Tibial nerve (tissue), 4 donors: ENCODE results near the gene ZFAND6. TPM values are rescaled to one million over a fixed set of nuclear protein-coding genes. Genes with fewer than 3 reads are reported as not detected.

Experiments used
- DNase-seq, 2 donors: peaks; one replicate each; pipeline ENCODE4 v3.0.0-alpha.2; 2019; ENCODE audit warnings: low spot score in 2 of 2
- H3K27ac ChIP-seq, 4 donors: fragments of 200-600 bp; sonication (generic) in 3 of 4; one replicate each; pipeline ENCODE4 v1.5.1; 2017 to 2019; ENCODE audit warnings: mild to moderate bottlenecking in 1 of 4
- H3K27me3 ChIP-seq, 2 donors: fragments of 200-600 bp; sonication (generic) in 1 of 2; one replicate each; pipeline versions ENCODE4 v1.5.1 to v1.6.0; 2017 to 2019
- H3K36me3 ChIP-seq, 3 donors: fragments of 200-600 bp; sonication (generic); one replicate each; pipeline ENCODE4 v1.5.1; 2018 to 2019
- H3K4me1 ChIP-seq, 4 donors: fragments of 200-600 bp; sonication (generic) in 3 of 4; one replicate each; pipeline ENCODE4 v1.5.1; 2017 to 2019
- H3K4me3 ChIP-seq, 4 donors: fragments of 200-600 bp; sonication (generic) in 3 of 4; one replicate each; pipeline ENCODE4 v1.5.1; 2017 to 2019; ENCODE audit warnings: mild to moderate bottlenecking in 1 of 4, moderate library complexity in 1 of 4
- H3K9me3 ChIP-seq, 4 donors: fragments of 200-600 bp; sonication (generic) in 3 of 4; one replicate each; pipeline ENCODE4 v1.5.1; 2017 to 2019
- EP300 ChIP-seq, 2 donors: sonication (generic); formaldehyde crosslinking; IDR thresholded peaks; one replicate each; pipeline ENCODE4 v1.6.1; 2017; ENCODE audit warnings: antibody characterized with exemption in 2 of 2, mild to moderate bottlenecking in 1 of 2
- POLR2A ChIP-seq, 2 donors: fragments of 450-650 bp; IDR thresholded peaks; one replicate each; pipeline ENCODE4 v1.6.1; 2017; ENCODE audit warnings: antibody characterized with exemption in 2 of 2, mild to moderate bottlenecking in 2 of 2, moderate library complexity in 2 of 2
- WGBS, 2 donors: methylation state at CpG; one replicate each; pipeline ENCODE4 v1.1.5; 2018; 5-methylcytosine and 5-hydroxymethylcytosine counted together
- total RNA-seq, 4 donors: library from RNA; depleted of rRNA; stranded (reverse); fragments of >200 nt; gene quantifications; one replicate each; pipeline ENCODE4 v1.1.0, GENCODE V29; 2016
- TF ChIP-seq, protein P1 (sequence below), 5 experiments: fragments of 200-600 bp in 3 of 5; fragments of 450-650 bp in 2 of 5; sonication (generic) in 3 of 5; IDR thresholded peaks; one replicate each; pipeline ENCODE4 v1.5.1; 2016 to 2019; ENCODE audit warnings: antibody characterized with exemption in 5 of 5, mild to moderate bottlenecking in 3 of 5, moderate library complexity in 2 of 5

ZFAND6 gene
- total RNA-seq, 4 donors from 2014 or later = 68.6 to 126 (median 88.2) TPM

DNA sequence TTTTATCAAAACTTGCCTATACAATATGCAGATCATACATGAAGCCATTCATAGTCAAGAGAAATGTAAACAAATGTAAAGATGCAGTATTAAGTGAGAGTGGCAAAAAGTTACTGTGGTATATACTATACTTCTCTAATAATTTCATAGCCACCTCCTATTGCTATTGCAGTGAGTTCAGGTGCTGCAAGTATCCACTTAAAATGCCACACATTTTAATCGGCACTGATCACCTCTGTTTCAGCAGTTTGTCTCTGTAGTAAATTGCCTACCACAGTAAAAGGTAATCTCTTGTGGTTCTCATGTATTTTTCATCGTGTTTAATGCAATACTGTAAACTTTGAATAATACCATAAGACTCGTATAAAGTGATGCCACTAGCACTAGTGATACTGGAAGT, 72.9 kb downstream of the ZFAND6 start:
- 80 to 86% methylated on average over 3 of the region's 3 CpGs for WGBS, 2 donors
- Histone ChIP-seq H3K27ac (no peak overlapping the region), H3K4me3 (no peak overlapping the region), H3K9me3 (no peaks in the 10 kb centered on the region), H3K27me3 (no peaks in the 10 kb centered on the region), H3K4me1 (peaks cover 0 to 3% (median 0%) of the 10 kb centered on the region in 4 donors), H3K36me3 (peaks cover 0 to 70% (median 3%) of the 10 kb centered on the region in 3 donors)
- no peak for DNase-seq
- TF ChIP-seq, protein P1, sequence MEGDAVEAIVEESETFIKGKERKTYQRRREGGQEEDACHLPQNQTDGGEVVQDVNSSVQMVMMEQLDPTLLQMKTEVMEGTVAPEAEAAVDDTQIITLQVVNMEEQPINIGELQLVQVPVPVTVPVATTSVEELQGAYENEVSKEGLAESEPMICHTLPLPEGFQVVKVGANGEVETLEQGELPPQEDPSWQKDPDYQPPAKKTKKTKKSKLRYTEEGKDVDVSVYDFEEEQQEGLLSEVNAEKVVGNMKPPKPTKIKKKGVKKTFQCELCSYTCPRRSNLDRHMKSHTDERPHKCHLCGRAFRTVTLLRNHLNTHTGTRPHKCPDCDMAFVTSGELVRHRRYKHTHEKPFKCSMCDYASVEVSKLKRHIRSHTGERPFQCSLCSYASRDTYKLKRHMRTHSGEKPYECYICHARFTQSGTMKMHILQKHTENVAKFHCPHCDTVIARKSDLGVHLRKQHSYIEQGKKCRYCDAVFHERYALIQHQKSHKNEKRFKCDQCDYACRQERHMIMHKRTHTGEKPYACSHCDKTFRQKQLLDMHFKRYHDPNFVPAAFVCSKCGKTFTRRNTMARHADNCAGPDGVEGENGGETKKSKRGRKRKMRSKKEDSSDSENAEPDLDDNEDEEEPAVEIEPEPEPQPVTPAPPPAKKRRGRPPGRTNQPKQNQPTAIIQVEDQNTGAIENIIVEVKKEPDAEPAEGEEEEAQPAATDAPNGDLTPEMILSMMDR (IDR thresholded peaks at IDR 0.05) = no peak
- no peak for TF ChIP-seq POLR2A (IDR thresholded peaks at IDR 0.05)
- TF ChIP-seq EP300 (IDR thresholded peaks at IDR 0.05) = no peak

DNA sequence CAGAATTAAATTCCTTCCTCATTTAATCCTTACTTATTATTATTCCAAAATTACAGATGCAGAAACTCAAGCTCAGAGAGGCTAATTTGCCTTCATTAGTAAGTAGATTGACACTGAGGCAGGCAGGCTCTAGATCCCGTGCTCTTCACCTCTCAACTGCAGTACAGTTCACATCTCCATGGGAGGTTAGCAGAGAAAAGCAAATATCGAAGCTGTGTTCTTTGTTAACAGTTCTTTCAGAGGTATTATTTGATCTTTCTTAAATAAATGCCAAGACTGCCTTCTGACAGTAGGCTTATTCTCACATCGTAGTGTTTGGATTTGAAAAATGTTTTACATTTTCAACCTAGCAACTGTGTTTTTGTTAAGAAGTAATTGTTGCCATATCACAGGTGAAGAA, 77.4 kb downstream of the ZFAND6 start:
- Histone ChIP-seq H3K36me3 (peaks cover 0 to 46% (median 3%) of the 10 kb centered on the region in 3 donors), H3K4me3 (no peak overlapping the region), H3K9me3 (no peaks in the 10 kb centered on the region), H3K4me1 (peaks cover 0 to 3% (median 0%) of the 10 kb centered on the region in 4 donors), H3K27ac (no peak overlapping the region), H3K27me3 (no peaks in the 10 kb centered on the region)
- no peak for TF ChIP-seq POLR2A (IDR thresholded peaks at IDR 0.05)
- TF ChIP-seq, protein P1 (IDR thresholded peaks at IDR 0.05) = no peak
- DNase-seq = no peak
- 63 to 64% methylated on average over 3 of the region's 3 CpGs for WGBS, 2 donors

DNA sequence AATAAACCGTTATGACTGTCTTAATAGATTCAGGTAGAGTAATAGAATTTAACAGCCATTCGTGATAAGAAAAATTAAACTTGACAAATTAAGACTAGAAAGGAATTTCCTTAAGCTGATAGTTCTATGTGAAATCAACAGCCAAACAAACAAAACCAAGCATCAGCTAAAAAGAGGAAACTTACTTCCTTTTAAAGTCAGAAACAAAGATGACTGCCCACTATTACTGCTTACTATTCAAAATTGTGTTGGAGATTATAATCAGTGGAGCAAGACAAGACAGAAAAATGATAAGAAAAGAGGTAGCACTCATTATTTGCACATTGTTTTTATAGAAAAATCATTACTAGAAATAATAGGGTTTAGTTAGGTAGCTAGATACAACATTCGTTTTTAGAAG, 79.5 kb downstream of the ZFAND6 start:
- Histone ChIP-seq H3K4me3 (no peak overlapping the region), H3K9me3 (no peaks in the 10 kb centered on the region), H3K27ac (no peak overlapping the region), H3K27me3 (no peaks in the 10 kb centered on the region), H3K4me1 (peaks cover 0 to 3% (median 0%) of the 10 kb centered on the region in 4 donors), H3K36me3 (peaks cover 0 to 25% (median 0%) of the 10 kb centered on the region in 3 donors)
- no peak for DNase-seq
- WGBS, 2 donors = 92 to 93% methylated on average over 3 of the region's 3 CpGs
- TF ChIP-seq, protein P1 (IDR thresholded peaks at IDR 0.05) = no peak
- TF ChIP-seq POLR2A (IDR thresholded peaks at IDR 0.05) = no peak
- TF ChIP-seq EP300 (IDR thresholded peaks at IDR 0.05) = no peak

DNA sequence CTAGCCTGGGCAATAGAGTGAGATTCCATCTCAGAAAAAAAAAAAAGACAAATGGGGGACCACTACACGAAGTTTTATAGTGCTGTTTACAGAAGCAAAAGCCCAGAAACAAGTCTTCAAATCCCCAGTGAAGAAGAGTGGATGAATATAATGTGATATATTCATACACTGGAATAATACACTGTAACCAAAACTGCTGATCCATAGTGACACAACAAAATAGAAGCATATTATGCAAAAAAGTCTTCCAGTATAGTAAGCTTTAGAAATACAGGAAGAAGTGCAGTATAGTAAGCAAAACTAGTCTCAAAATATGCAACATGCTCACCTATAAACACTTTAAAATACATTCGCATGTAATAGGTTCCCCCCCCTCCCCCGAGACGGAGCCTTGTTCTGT, 81.4 kb downstream of the ZFAND6 start:
- WGBS, 2 donors = 87 to 97% methylated on average over 4 of the region's 4 CpGs
- Histone ChIP-seq H3K27me3 (no peaks in the 10 kb centered on the region), H3K4me1 (peaks cover 0 to 3% (median 0%) of the 10 kb centered on the region in 4 donors), H3K27ac (no peak overlapping the region), H3K4me3 (no peak overlapping the region), H3K36me3 (peaks cover 0 to 6% (median 0%) of the 10 kb centered on the region in 3 donors), H3K9me3 (no peaks in the 10 kb centered on the region)
- TF ChIP-seq EP300 (IDR thresholded peaks at IDR 0.05) (no peak), POLR2A (IDR thresholded peaks at IDR 0.05) (no peak)
- TF ChIP-seq, protein P1 (IDR thresholded peaks at IDR 0.05) = no peak
- DNase-seq = no peak

DNA sequence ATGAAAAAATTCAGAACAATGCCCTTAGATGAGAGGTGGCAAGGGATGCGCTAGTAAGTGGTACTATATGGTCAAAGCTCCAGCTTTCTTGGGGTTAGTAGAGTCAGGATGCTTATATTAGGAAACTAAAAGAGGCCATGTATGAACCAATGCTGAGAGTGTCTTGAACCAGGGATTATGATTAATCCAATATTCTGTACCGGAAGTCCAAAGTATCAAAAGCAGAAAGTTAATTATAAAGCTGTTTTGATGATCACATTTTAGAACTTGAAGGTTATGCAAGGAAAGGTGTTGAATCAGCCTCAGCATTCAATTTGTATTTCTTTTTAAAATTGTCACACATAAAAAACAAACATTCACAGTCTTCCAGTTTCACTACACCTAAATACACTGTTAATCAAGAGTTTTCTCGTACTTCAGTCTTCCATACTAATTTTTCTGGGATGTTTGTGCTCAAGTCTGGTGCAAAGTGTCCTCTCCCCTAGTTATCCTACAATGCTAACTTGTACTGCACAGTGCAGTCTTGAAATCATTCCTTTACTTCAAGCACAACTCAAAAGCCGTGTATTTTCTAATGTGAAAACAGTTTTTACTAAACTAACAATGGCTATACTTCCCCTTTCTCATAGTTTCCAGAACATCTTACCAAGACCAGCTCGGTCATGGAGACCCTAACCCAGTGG, 82.6 kb downstream of the ZFAND6 start:
- no peaks in the 10 kb centered on the region for H3K27me3 ChIP-seq
- TF ChIP-seq POLR2A (IDR thresholded peaks at IDR 0.05) (no peak), EP300 (IDR thresholded peaks at IDR 0.05) (no peak)
- TF ChIP-seq, protein P1 (IDR thresholded peaks at IDR 0.05) = no peak
- no peak for DNase-seq
- H3K36me3 ChIP-seq = peaks cover 0 to 1% (median 0%) of the 10 kb centered on the region in 3 donors
- no peak overlapping the region for H3K27ac ChIP-seq
- WGBS, 2 donors = 90 to 92% methylated on average over 5 of the region's 5 CpGs
- no peaks in the 10 kb centered on the region for H3K9me3 ChIP-seq
- no peak overlapping the region for H3K4me3 ChIP-seq
- peaks cover 0 to under 1% (median 0%) of the 10 kb centered on the region in 4 donors for H3K4me1 ChIP-seq
